Prostate gland (tissue), 2 donors: Measurements from ENCODE around the gene CLEC1A. TPM values are rescaled to one million over a fixed set of nuclear protein-coding genes. Genes with fewer than 3 reads are reported as not detected.

Experiments
- DNase-seq: peaks from one replicate; pipeline ENCODE4 v3.0.0-alpha.2; 2019; ENCODE audit warnings: low spot score
- H3K27ac ChIP-seq, 2 donors: fragments of 200-600 bp; sonication (generic); 2 replicates each; pipeline ENCODE4 v1.5.1; 2017 to 2019
- H3K27me3 ChIP-seq: fragments of 200-600 bp; sonication (generic); replicated peaks from 2 replicates; pipeline ENCODE4 v1.5.1; 2019; ENCODE audit not compliant: insufficient read depth
- H3K36me3 ChIP-seq, 2 donors: fragments of 200-600 bp; sonication (generic); 1 replicate in 1 of 2; 2 replicates in 1 of 2; pipeline versions ENCODE4 v1.5.1 to v1.8.1; 2017 to 2019
- H3K4me1 ChIP-seq: fragments of 200-600 bp; sonication (generic); replicated peaks from 2 replicates; pipeline ENCODE4 v1.5.1; 2019
- H3K4me3 ChIP-seq, 2 donors: fragments of 200-600 bp; sonication (generic); 2 replicates each; pipeline ENCODE4 v1.5.1; 2017 to 2019
- H3K9me3 ChIP-seq: fragments of 200-600 bp; sonication (generic); 2 replicates; pipeline ENCODE4 v1.5.1; 2017
- POLR2A ChIP-seq: fragments of 450-650 bp; IDR thresholded peaks from one replicate; pipeline ENCODE4 v1.6.1; 2016; ENCODE audit warnings: antibody characterized with exemption, mild to moderate bottlenecking
- POLR2AphosphoS5 ChIP-seq: sonication (generic); formaldehyde crosslinking; IDR thresholded peaks from one replicate; pipeline ENCODE4 v1.6.1; 2017; ENCODE audit warnings: antibody characterized with exemption
- WGBS: methylation state at CpG from one replicate; pipeline ENCODE4 v1.1.5; 2018; 5-methylcytosine and 5-hydroxymethylcytosine counted together
- intact Hi-C: fragments of 100-400 bp; cut with DNase I; formaldehyde crosslinking; loops from one replicate; pipeline ENCODE4 v1.14.2; 2022
- total RNA-seq, 2 donors: library from RNA; depleted of rRNA; stranded (reverse); fragments of >200 nt; gene quantifications; one replicate each; pipeline ENCODE4 v1.1.0, GENCODE V29; 2016
- TF ChIP-seq, protein P1 (sequence below), 4 experiments: fragments of 200-600 bp in 2 of 4; fragments of 450-650 bp in 2 of 4; sonication (generic) in 2 of 4; IDR thresholded peaks; 1 replicate in 3 of 4; 2 replicates in 1 of 4; pipeline ENCODE4 v1.5.1; 2016 to 2019; ENCODE audit warnings: antibody characterized with exemption in 4 of 4, mild to moderate bottlenecking in 2 of 4, moderate library complexity in 2 of 4

Gene CLEC1A
- total RNA-seq, 2 donors from 2014 or later, result 1.5 to 3.5 TPM

- H3K27me3 ChIP-seq, result no peaks in the 10 kb centered on the region
- H3K27ac ChIP-seq, result no peak overlapping the region
- no peaks in the 10 kb centered on the region for H3K36me3 ChIP-seq
- intact Hi-C loops, result no loop called here
- no peak overlapping the region for H3K4me3 ChIP-seq
- no peak for DNase-seq
- WGBS, result 93% methylated on average over 2 of the region's 2 CpGs
- H3K4me1 ChIP-seq, result no peaks in the 10 kb centered on the region
- TF ChIP-seq, protein P1, sequence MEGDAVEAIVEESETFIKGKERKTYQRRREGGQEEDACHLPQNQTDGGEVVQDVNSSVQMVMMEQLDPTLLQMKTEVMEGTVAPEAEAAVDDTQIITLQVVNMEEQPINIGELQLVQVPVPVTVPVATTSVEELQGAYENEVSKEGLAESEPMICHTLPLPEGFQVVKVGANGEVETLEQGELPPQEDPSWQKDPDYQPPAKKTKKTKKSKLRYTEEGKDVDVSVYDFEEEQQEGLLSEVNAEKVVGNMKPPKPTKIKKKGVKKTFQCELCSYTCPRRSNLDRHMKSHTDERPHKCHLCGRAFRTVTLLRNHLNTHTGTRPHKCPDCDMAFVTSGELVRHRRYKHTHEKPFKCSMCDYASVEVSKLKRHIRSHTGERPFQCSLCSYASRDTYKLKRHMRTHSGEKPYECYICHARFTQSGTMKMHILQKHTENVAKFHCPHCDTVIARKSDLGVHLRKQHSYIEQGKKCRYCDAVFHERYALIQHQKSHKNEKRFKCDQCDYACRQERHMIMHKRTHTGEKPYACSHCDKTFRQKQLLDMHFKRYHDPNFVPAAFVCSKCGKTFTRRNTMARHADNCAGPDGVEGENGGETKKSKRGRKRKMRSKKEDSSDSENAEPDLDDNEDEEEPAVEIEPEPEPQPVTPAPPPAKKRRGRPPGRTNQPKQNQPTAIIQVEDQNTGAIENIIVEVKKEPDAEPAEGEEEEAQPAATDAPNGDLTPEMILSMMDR (IDR thresholded peaks at IDR 0.05), result no peak
- TF ChIP-seq POLR2A (no peak), POLR2AphosphoS5 (no peak)
- H3K9me3 ChIP-seq, result no peaks in the 10 kb centered on the region
These were observed 11.6 kb upstream of the CLEC1A start for GRCh38 chr12:10110256-10110844.

GRCh38 chr12:10102322-10102721 lies 3.5 kb upstream of the CLEC1A start:
- H3K9me3 ChIP-seq, result no peaks in the 10 kb centered on the region
- H3K4me1 ChIP-seq, result no peaks in the 10 kb centered on the region
- 45% methylated on average over 2 of the region's 2 CpGs for WGBS
- DNase-seq, result no peak
- intact Hi-C loops, result no loop called here
- H3K27ac ChIP-seq, result no peak overlapping the region
- H3K36me3 ChIP-seq, result no peaks in the 10 kb centered on the region
- H3K27me3 ChIP-seq, result no peaks in the 10 kb centered on the region
- H3K4me3 ChIP-seq, result no peak overlapping the region
- TF ChIP-seq POLR2AphosphoS5, result no peak
- TF ChIP-seq POLR2A, result no peak
- TF ChIP-seq, protein P1 (IDR thresholded peaks at IDR 0.05), result no peak

DNA sequence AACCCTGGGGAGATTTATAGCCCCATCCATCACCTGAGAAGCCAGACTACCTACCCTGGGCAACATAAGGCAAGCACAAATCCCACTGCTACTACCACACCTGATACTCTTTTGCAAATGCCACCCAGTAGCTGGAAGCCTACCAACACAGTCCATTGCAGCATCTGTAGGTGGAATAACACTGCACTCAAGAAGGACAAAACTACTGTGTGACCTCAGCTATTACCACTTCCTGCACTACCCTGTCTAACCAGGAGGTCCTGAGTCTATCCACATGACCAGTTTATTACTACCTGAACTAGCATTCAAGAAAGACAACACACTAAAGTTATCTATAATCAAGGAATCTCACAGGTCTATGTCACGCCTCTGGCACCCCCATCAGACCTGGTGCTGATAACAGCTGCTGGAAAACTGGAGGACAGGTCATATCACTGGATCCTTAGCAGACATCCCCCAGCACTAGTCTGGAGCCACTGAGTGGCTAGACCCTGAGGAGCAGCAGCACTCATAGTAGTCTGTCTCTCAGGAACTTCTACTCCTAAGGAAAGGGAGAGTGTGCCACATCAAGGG lies 2.9 kb upstream of the CLEC1A start:
- WGBS, result 95% methylated on average over 1 of the region's 1 CpG
- Histone ChIP-seq H3K9me3 (no peaks in the 10 kb centered on the region), H3K27ac (no peak overlapping the region), H3K36me3 (no peaks in the 10 kb centered on the region), H3K4me3 (no peak overlapping the region), H3K4me1 (no peaks in the 10 kb centered on the region), H3K27me3 (no peaks in the 10 kb centered on the region)
- TF ChIP-seq POLR2A (no peak), POLR2AphosphoS5 (no peak)
- TF ChIP-seq, protein P1 (IDR thresholded peaks at IDR 0.05), result no peak
- DNase-seq, result no peak
- intact Hi-C loops, result no loop called here

- 11% methylated on average over 5 of the region's 5 CpGs for WGBS
- H3K4me1 ChIP-seq, result no peaks in the 10 kb centered on the region
- peak overlapping the region in 1 of 2 donors; percentile 38 for H3K27ac ChIP-seq
- no peaks in the 10 kb centered on the region for H3K9me3 ChIP-seq
- intact Hi-C loops, result no loop called here
- DNase-seq, result peak; percentile 55
- TF ChIP-seq POLR2A (no peak), POLR2AphosphoS5 (peak; percentile 49)
- TF ChIP-seq, protein P1 (IDR thresholded peaks at IDR 0.05), result no peak
- H3K36me3 ChIP-seq, result no peaks in the 10 kb centered on the region
- no peak overlapping the region for H3K4me3 ChIP-seq
- no peaks in the 10 kb centered on the region for H3K27me3 ChIP-seq
These were observed 2.3 kb upstream of the CLEC1A start for GRCh38 chr12:10101042-10101579.

DNA sequence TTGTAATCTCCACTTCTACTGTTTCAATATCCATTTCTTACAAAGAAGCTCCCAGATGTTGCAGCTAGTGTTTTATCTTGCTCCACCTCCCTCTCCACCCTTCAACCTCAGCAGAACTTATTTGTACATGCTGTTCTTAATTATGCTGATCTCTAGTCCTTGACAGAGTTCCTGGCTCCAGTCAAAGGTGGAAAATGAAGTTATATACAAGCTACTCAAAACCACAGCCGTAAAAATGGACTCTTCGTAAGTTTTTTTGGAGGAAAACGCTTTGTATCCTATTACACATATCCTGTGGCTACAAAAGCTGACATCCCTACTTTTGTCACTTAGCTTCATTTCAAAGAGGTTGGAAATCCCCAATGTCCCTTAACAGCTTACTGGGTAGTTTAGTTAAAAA lies 1.3 kb downstream of the CLEC1A start:
- Histone ChIP-seq H3K4me3 (no peak overlapping the region), H3K27me3 (no peaks in the 10 kb centered on the region), H3K36me3 (no peaks in the 10 kb centered on the region), H3K4me1 (no peaks in the 10 kb centered on the region), H3K9me3 (no peaks in the 10 kb centered on the region), H3K27ac (peak overlapping the region in 1 of 2 donors; percentile 29)
- DNase-seq, result no peak
- TF ChIP-seq POLR2A (no peak), POLR2AphosphoS5 (no peak)
- TF ChIP-seq, protein P1 (IDR thresholded peaks at IDR 0.05), result no peak
- WGBS, result 22% methylated on average over 3 of the region's 3 CpGs
- intact Hi-C loops, result no loop called here
